RWPE2 (cell line): Measurements from ENCODE around the gene SMC3.

Experiments used
- ATAC-seq: fragments of 200-7000 bp; cut with Tn5 transposase; 3 replicates; pipeline ENCODE4 v1.9.1; 2021; ENCODE audit warnings: low read depth
- DNase-seq: peaks from one replicate; pipeline ENCODE4 v3.0.0-alpha.2; 2020; ENCODE audit warnings: low spot score
- H3K27ac ChIP-seq: fragments of 450-650 bp; 2 replicates; pipeline ENCODE4 v1.5.1; 2017; ENCODE audit warnings: mild to moderate bottlenecking; ENCODE audit not compliant: poor library complexity, severe bottlenecking
- H3K27me3 ChIP-seq: fragments of 250-450 bp; sonication (Bioruptor Pico); 2 replicates; pipeline ENCODE4 v1.5.1; 2021; ENCODE audit warnings: mild to moderate bottlenecking, moderate library complexity; ENCODE audit not compliant: insufficient read depth, poor library complexity, severe bottlenecking
- H3K36me3 ChIP-seq: fragments of 250-450 bp; sonication (Bioruptor Pico); 2 replicates; pipeline ENCODE4 v1.5.1; 2020; ENCODE audit warnings: low read depth, mild to moderate bottlenecking, moderate library complexity
- H3K4me1 ChIP-seq: fragments of 250-450 bp; sonication (Bioruptor Pico); 2 replicates; pipeline ENCODE4 v1.5.1; 2021; ENCODE audit warnings: mild to moderate bottlenecking, moderate library complexity; ENCODE audit not compliant: insufficient read depth, poor library complexity, severe bottlenecking
- H3K4me3 ChIP-seq: fragments of 250-450 bp; sonication (Bioruptor Pico); 2 replicates; pipeline ENCODE4 v1.5.1; 2021; ENCODE audit warnings: mild to moderate bottlenecking, moderate library complexity; ENCODE audit not compliant: severe bottlenecking
- H3K9me3 ChIP-seq: fragments of 250-450 bp; sonication (Bioruptor Pico); 2 replicates; pipeline ENCODE4 v1.5.1; 2021; ENCODE audit warnings: mild to moderate bottlenecking, moderate library complexity; ENCODE audit not compliant: severe bottlenecking
- TF ChIP-seq, protein P1 (sequence below): fragments of 450-650 bp; IDR thresholded peaks from one replicate; pipeline ENCODE4 v1.5.1; 2017; ENCODE audit warnings: mild to moderate bottlenecking, moderate library complexity; ENCODE audit not compliant: poor library complexity, severe bottlenecking

The SMC3 gene

DNA sequence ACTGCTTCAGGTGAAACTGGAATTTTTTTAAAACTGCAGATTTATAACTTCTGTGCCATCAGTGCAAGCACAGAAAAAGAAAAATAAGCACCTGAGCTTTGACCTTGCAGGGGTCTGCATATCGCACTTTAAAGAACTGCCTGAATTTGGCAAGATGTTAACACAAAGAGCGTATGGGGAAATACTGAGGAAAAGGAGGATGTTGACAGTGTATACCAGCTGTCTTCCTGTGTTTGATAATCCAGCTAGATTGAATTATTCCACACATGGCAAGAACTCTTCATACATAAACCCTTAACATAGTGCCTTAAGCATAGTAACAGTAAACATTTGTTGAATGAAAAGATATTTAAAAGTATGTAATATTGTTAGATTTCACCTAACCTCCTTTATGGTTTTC is 30.0 kb downstream of the SMC3 start:
- TF ChIP-seq, protein P1, sequence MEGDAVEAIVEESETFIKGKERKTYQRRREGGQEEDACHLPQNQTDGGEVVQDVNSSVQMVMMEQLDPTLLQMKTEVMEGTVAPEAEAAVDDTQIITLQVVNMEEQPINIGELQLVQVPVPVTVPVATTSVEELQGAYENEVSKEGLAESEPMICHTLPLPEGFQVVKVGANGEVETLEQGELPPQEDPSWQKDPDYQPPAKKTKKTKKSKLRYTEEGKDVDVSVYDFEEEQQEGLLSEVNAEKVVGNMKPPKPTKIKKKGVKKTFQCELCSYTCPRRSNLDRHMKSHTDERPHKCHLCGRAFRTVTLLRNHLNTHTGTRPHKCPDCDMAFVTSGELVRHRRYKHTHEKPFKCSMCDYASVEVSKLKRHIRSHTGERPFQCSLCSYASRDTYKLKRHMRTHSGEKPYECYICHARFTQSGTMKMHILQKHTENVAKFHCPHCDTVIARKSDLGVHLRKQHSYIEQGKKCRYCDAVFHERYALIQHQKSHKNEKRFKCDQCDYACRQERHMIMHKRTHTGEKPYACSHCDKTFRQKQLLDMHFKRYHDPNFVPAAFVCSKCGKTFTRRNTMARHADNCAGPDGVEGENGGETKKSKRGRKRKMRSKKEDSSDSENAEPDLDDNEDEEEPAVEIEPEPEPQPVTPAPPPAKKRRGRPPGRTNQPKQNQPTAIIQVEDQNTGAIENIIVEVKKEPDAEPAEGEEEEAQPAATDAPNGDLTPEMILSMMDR, result no peak
- Histone ChIP-seq H3K27me3 (no peaks in the 10 kb centered on the region), H3K9me3 (no peaks in the 10 kb centered on the region), H3K4me1 (no peaks in the 10 kb centered on the region), H3K27ac (no peak overlapping the region), H3K36me3 (peaks cover 83% of the 10 kb centered on the region), H3K4me3 (no peak overlapping the region)
- no peak for DNase-seq
- ATAC-seq, result no peak

DNA sequence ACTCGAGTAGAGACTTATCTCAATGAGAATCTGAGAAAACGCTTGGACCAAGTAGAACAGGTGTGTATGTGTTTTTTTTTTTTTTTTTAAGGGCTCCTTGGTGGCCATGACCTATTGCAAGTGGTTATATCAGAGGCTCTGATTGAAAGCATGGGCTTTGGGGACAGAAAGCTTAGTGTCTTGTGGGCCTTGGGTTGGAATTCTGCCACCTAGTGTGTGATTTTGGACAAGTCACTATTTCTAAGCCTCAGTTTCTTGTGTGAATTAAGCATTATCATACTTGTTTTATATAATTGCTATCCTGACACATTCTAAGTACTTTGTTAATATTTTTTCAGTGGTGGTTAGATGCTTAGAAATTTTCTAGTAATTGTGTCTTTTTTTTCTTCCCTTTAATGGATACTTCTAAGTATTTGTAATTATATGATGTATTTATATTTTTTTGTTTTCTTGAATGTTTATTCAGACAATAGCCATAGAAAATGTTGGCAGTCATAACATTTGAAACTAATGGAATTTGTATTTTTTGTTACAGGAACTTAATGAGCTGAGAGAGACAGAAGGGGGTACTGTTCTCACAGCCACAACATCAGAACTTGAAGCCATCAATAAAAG is 33.1 kb downstream of the SMC3 start:
- Histone ChIP-seq H3K27ac (no peak overlapping the region), H3K36me3 (peaks cover 85% of the 10 kb centered on the region)
- ATAC-seq, result peak; percentile 42; the same call in 1 of the 3 replicates

DNA sequence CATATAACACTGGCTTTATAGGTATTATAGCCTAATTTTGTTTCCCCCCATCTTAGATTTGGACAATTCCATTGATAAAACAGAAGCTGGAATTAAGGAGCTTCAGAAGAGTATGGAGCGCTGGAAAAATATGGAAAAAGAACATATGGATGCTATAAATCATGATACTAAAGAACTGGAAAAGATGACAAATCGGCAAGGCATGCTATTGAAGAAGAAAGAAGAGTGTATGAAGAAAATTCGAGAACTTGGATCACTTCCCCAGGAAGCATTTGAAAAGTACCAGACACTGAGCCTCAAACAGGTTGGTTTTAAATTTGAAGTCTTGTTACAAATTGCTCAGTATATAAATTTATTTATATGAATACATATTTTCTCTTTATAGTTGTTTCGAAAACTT is 34.1 kb downstream of the SMC3 start:
- Histone ChIP-seq H3K27me3 (no peaks in the 10 kb centered on the region), H3K4me3 (no peak overlapping the region), H3K9me3 (no peaks in the 10 kb centered on the region), H3K36me3 (peaks cover 90% of the 10 kb centered on the region), H3K27ac (no peak overlapping the region), H3K4me1 (peaks cover 4% of the 10 kb centered on the region)
- ATAC-seq, result no peak
- TF ChIP-seq, protein P1, result no peak
- no peak for DNase-seq

More for the DNA sequence above, 33.1 kb downstream of the SMC3 start:
- no peak for DNase-seq
- TF ChIP-seq, protein P1, result peak; percentile 85
- Histone ChIP-seq H3K4me1 (peaks cover 4% of the 10 kb centered on the region), H3K27me3 (no peaks in the 10 kb centered on the region), H3K9me3 (no peaks in the 10 kb centered on the region), H3K4me3 (no peak overlapping the region)

DNA sequence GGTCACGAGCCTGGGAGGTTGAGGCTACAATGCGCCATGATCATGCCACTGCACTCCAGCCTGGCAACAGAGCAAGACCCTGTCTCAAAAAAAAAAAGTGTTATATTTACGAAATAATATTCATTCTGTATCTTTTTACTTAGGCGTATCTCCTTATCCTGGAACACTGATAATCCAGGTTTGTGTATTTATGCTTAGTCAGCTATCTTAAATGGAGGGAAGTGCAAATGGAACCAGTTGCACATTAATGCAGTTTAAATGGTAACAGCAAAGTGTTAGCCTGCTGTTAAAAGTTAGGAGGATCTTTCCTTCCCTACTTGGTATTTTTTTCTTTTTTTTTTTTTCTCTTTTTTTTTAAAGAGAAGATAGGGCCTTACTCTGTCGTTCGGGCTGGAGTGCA is 40.6 kb downstream of the SMC3 start:
- TF ChIP-seq, protein P1, result no peak
- Histone ChIP-seq H3K36me3 (peaks cover 42% of the 10 kb centered on the region), H3K9me3 (no peaks in the 10 kb centered on the region), H3K4me3 (no peak overlapping the region), H3K4me1 (peaks cover 9% of the 10 kb centered on the region), H3K27me3 (no peaks in the 10 kb centered on the region), H3K27ac (no peak overlapping the region)
- DNase-seq, result no peak
- ATAC-seq, result no peak

DNA sequence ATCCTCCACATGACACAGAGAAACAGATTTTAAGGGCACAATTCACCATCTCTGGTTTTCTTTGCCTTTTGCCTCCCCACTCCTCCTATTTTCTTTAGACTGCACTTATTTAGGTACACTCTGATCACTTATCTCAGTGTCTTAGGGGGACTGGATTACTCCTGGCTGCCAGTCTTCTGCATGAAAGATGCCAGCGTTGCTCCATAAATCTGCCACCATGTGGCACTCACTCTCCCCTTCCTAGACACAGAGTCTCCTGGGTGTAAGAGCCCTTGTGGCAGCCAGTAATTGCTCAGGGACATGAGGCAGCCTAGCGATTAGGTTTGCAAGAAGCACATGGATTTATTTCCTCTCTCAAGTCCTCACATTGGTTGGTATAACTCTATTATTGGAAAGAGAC is 42.1 kb downstream of the SMC3 start:
- TF ChIP-seq, protein P1, result no peak
- Histone ChIP-seq H3K4me3 (no peak overlapping the region), H3K36me3 (peaks cover 27% of the 10 kb centered on the region), H3K9me3 (no peaks in the 10 kb centered on the region), H3K27me3 (no peaks in the 10 kb centered on the region), H3K4me1 (peaks cover 9% of the 10 kb centered on the region), H3K27ac (no peak overlapping the region)
- ATAC-seq, result peak; percentile 51; the same call in 2 of the 3 replicates
- DNase-seq, result no peak
